ENCODE measurements around the gene TUBGCP6.

The TUBGCP6 gene

GRCh38 chr22:50261615-50262459 is 17.0 kb upstream of the TUBGCP6 start, which contains the start of gene MAPK12:
MAPK12 (minus strand) TSS chr22:50261683; CDS start chr22:50261509, 174 bp downstream.
- DNase-seq: no peak

DNA sequence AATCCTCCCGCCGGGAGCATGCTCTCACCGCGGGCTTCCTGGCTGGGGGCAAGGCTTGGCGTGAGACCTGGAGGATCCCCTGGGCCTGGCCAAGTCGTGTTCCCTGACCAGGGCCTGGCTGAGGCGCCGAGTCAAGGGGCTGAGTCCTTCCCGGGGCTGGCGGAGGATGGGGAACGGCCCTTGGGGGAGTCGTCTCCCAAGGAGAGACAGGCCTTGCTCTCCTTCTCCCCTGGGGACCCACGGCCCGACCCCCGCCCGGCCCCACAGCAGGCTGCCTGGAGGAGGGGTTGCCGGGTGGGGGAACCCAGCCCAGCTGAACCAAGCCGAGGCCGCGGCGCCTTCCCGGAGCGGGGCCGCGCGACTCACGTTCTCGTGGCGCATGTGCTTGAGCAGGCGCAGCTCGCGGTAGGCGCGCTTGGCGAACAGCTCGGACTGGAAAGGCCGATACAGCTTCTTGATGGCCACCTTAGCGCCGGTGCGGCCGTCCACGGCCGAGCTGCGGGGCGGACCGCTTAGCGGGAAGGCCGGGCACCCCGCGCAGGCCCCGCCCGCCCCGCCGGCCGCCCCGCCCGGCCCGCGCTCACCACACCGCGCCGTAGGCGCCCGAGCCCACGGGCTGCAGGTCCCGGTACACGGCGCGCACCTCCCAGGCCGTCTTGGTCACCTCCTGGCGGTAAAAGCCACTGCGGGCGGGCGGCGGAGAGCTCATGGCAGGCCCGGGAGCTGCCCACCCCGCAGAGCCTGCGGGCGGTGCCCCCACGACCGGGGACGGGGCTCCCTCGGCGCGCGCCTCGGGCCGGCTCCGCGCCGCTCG is 16.2 kb upstream of the TUBGCP6 start:
- DNase-seq: no peak

DNA sequence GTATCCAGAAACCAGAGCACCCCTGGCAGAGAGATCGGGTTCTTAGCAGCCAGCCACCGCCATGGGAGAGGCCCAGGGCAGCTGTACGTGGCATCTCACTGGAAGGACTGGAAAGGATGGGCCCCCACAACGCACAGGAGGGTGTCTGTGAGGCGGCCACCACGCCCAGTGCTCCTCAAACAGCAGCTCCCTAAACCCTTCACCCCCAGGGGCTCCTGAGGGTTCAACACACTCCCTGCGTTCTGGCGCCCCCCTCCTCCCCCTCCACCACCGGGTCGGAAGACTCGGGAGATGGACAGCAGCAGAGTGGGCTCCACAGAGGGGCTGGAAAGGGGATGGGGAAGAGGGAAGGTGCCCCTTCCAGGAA is 15.6 kb upstream of the TUBGCP6 start:
- no peak for DNase-seq

DNA sequence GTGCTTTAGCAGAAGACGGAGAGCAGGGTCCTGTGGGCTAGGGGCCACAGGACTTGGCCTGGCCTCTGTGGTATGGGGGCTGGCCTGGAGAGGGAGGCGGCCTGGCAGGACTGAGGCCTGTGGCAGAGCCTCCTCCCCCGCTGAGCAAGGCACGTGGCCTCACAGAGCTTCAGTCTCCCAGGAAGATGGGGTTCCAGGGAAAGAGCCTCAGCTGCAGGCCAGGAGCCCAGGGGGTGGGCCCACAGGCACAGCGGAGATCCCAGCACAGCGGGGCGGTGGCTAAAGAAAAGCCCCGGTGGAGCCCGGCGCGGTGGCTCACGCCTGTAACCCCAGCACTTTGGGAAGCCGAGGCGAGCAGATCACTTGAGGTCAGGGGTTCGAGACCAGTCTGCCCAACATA is 14.5 kb upstream of the TUBGCP6 start:
- no peak for DNase-seq

GRCh38 chr22:50258361-50259292 is 13.8 kb upstream of the TUBGCP6 start:
- no peak for DNase-seq

GRCh38 chr22:50257451-50258360 is 12.9 kb upstream of the TUBGCP6 start:
- no peak for DNase-seq

GRCh38 chr22:50257041-50257440 is 12.2 kb upstream of the TUBGCP6 start:
- no peak for DNase-seq

GRCh38 chr22:50256258-50256862 is 11.5 kb upstream of the TUBGCP6 start:
- no peak for DNase-seq

GRCh38 chr22:50255607-50256006 is 10.8 kb upstream of the TUBGCP6 start:
- DNase-seq: no peak

DNA sequence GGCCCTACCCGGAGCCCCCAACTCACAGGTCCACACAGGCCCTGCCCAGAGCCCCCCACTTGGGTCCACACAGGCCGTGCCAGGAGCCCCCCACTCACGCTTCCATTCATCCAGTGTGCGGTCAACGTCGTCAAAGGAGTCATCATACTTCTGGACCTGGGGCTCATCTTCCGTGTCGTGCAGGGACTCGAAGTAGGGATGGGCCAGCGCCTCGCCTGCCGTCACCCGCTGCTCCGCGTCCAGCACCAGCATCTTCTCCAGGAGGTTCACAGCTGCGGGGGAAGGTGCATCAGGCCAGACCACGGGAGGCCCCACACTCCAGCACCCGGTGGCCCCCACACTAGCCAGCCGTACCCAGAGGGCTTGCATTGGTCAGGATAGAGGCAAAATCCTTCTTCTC is 10.3 kb upstream of the TUBGCP6 start:
- DNase-seq: no peak

DNA sequence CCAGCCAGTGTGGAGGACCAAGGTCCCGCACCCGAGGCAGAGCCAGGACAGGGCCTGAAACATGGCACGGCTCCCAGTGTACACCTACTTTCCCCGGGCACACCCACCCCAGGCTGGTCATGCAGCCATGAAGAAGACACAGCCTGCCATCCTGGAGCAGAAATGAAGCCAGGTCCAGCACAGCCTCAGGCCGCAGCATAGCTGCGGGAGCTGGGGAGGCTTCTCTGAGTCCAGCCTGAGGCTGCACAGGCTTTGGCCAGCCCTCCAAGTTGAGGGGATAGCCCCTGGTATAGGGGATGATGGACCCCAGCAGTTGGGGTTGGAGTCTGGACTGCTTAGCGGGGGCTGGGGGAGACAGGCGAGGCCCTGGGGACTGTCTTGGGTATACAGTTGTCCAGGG is 9.1 kb upstream of the TUBGCP6 start:
- DNase-seq: no peak

DNA sequence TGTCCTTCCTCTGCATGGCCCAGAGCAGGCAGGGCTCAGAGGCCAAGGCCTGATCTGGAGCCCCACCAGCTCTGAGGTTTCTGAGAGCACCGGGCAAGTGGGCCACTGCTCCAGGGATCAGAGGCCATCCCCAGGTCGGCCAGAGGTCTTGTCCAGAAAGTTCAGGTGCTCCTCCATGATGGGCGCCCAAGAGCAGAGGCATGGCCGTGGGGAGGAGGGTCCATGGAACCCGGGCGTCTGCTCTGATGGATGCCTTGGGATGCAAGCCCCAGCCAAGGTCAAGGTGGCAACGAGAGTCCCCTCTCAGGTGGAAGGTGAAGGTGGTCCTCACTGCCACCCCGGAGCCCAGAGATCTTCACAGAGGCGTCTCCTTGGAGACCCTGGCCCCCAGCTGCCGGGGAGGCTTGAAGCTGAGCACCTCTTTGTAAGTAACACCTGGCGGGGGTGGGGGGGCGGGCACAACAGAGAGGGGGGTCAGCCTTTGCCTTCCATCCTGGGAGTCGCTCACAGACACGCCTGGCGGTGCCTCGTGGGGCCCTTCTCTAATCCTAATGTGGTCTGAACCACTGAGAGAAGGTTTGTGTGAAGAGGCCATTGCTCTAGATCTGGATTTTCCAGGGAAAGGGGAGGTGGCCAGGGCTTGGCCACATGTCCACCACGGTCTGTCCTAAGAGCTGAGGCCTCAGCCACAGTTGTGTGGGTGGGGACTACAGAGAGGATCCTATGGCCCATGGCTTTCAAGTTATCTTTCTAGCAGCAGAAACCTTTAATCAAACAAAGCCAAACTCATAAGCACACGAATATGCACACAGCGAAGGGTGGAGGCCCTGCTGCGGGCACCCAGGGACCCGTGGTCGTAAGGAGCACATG is 8.5 kb upstream of the TUBGCP6 start:
- no peak for DNase-seq

GRCh38 chr22:50252082-50253045 is 7.5 kb upstream of the TUBGCP6 start:
- DNase-seq: no peak

- DNase-seq: no peak
These were observed 6.8 kb upstream of the TUBGCP6 start for GRCh38 chr22:50251477-50252081.

- DNase-seq: no peak
These were observed 6.0 kb upstream of the TUBGCP6 start, which contains the start of gene HDAC10 for GRCh38 chr22:50250555-50251476. HDAC10 (minus strand) TSS chr22:50251265; CDS start chr22:50251032, 233 bp downstream.

- no peak for DNase-seq
These were observed 5.4 kb upstream of the TUBGCP6 start for GRCh38 chr22:50250249-50250554.
